Measurements from ENCODE around the gene RELA. TPM values are rescaled to one million over a fixed set of nuclear protein-coding genes. Genes with fewer than 3 reads are reported as not detected.

RELA gene
- polyA plus RNA-seq, 3 donors = 21.3 to 67.9 (median 30.9) TPM

DNA sequence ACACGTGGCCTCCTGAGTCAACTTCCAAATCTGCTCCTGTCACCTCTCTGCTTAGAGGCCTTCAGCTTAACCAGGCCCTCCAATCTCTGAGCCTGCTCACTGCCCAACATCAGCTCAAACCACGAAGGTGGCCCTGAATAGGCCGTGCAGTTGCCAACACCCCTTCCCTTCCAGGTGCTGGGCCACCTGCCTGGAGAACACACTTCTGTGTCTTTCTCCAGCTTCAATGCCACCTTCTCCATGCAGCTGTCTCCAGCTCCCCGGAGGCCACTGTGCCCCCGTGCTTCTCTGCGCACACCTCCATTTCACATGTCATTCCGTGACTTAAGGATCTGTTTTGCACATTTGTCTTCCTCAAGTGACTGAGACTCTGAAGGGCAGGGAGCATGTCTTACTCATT lies 5.3 kb downstream of the RELA start:
- H3K27ac ChIP-seq (ENCODE audit: low read depth in 1 of 2, low read length in 2 of 2) = no peak overlapping the region
- no peak overlapping the region for H2AFZ ChIP-seq (ENCODE audit: insufficient read depth, low read depth, low read length, poor library complexity, severe bottlenecking)
- H3K27me3 Mint-ChIP-seq (ENCODE audit: low read depth in 3 of 3) = peaks cover 0 to 3% (median 0%) of the 10 kb centered on the region in 3 donors
- H3K4me2 ChIP-seq (replicated peaks; ENCODE audit: extremely low read depth, low read length, poor library complexity, severe bottlenecking) = no peak overlapping the region
- peaks cover 69% of the 10 kb centered on the region for H4K20me1 ChIP-seq (ENCODE audit: insufficient read depth, low read length)
- H3K27ac Mint-ChIP-seq = peak overlapping the region in 4 of 7 donors; percentile 2 to 62 (median 36)
- peak in 1 of 3 donors; percentile 6 for DNase-seq
- H3K27me3 ChIP-seq (ENCODE audit: control insufficient read depth in 2 of 2, insufficient read depth in 2 of 2, low read length in 2 of 2) = no peaks in the 10 kb centered on the region
- intact Hi-C loops (cut with micrococcal nuclease) = no loop called here
- WGBS (ENCODE audit: insufficient coverage) = 99% methylated on average over 7 of the region's 7 CpGs
- H3K9me3 ChIP-seq (replicated peaks in 1 of 2; ENCODE audit: control insufficient read depth in 1 of 2, insufficient read depth in 1 of 2, low read length in 2 of 2) = no peaks in the 10 kb centered on the region
- H3K79me2 ChIP-seq (ENCODE audit: insufficient read depth, low read length) = peaks cover 62% of the 10 kb centered on the region
- peaks cover 33 to 36% of the 10 kb centered on the region in 2 donors for H3K4me1 ChIP-seq (ENCODE audit: control insufficient read depth in 1 of 2, insufficient read depth in 2 of 2, low read length in 2 of 2)
- H3K9me3 Mint-ChIP-seq = no peaks in the 10 kb centered on the region
- H3K36me3 Mint-ChIP-seq = peaks cover 69 to 75% of the 10 kb centered on the region in 2 donors
- no peak overlapping the region for H3K9ac ChIP-seq (ENCODE audit: insufficient read depth, low read length, poor library complexity, severe bottlenecking)
- peaks cover 70 to 77% of the 10 kb centered on the region in 2 donors for H3K36me3 ChIP-seq (replicated peaks in 1 of 2; ENCODE audit: control insufficient read depth in 1 of 2, insufficient read depth in 2 of 2, low read length in 2 of 2)
- peaks cover 36% of the 10 kb centered on the region for H3K4me1 Mint-ChIP-seq
- H3K4me3 Mint-ChIP-seq = no peak overlapping the region
- TF ChIP-seq, protein P1, sequence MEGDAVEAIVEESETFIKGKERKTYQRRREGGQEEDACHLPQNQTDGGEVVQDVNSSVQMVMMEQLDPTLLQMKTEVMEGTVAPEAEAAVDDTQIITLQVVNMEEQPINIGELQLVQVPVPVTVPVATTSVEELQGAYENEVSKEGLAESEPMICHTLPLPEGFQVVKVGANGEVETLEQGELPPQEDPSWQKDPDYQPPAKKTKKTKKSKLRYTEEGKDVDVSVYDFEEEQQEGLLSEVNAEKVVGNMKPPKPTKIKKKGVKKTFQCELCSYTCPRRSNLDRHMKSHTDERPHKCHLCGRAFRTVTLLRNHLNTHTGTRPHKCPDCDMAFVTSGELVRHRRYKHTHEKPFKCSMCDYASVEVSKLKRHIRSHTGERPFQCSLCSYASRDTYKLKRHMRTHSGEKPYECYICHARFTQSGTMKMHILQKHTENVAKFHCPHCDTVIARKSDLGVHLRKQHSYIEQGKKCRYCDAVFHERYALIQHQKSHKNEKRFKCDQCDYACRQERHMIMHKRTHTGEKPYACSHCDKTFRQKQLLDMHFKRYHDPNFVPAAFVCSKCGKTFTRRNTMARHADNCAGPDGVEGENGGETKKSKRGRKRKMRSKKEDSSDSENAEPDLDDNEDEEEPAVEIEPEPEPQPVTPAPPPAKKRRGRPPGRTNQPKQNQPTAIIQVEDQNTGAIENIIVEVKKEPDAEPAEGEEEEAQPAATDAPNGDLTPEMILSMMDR (IDR thresholded peaks at IDR 0.05) = no peak
- H3K4me3 ChIP-seq (replicated peaks in 1 of 3; ENCODE audit: low read depth in 2 of 3, low read length in 3 of 3) = no peak overlapping the region

DNA sequence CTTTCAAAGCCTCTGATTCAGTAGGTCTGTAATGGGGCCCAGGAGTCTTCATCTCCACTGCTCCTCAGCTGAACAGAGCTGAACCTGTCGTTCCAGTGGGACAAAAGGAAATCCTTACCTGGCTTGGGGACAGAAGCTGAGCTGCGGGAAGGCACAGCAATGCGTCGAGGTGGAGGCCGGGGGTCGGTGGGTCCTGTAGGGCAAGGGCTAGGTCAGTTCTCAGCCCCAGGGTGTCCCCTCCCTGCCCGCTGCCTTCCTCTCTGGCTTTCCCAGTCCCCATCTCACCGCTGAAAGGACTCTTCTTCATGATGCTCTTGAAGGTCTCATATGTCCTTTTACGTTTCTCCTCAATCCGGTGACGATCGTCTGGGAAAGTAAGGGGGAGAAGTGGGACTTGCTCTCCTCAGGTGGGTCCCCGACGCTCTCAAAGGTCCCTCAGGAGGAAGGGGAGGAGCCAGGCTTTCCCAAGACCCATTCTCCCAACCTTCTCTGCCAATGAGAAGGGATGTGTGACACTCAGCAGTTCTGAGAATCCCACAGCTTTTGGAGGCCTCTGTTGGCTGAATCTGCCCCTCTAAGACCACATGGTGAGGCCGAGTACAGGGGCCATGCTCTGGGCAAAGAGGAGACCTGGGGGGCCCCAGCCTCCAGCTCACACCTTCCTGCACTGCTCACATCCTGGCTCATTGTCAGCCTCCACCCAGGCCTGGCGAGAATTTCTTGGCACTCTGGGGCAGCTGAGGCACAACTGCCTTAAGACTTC lies 7.0 kb downstream of the RELA start:
- peaks cover 39% of the 10 kb centered on the region for H3K4me1 Mint-ChIP-seq
- H3K4me2 ChIP-seq (replicated peaks; ENCODE audit: extremely low read depth, low read length, poor library complexity, severe bottlenecking) = no peak overlapping the region
- H3K4me3 ChIP-seq (replicated peaks in 1 of 3; ENCODE audit: low read depth in 2 of 3, low read length in 3 of 3) = no peak overlapping the region
- H3K27ac ChIP-seq (ENCODE audit: low read depth in 1 of 2, low read length in 2 of 2) = peak overlapping the region in 1 of 2 donors; percentile 17
- H3K27me3 ChIP-seq (ENCODE audit: control insufficient read depth in 2 of 2, insufficient read depth in 2 of 2, low read length in 2 of 2) = no peaks in the 10 kb centered on the region
- TF ChIP-seq, protein P1 (IDR thresholded peaks at IDR 0.05) = no peak
- no peak for DNase-seq
- no peaks in the 10 kb centered on the region for H3K9me3 ChIP-seq (replicated peaks in 1 of 2; ENCODE audit: control insufficient read depth in 1 of 2, insufficient read depth in 1 of 2, low read length in 2 of 2)
- intact Hi-C loops (cut with micrococcal nuclease) = no loop called here
- 96% methylated on average over 12 of the region's 16 CpGs for WGBS (ENCODE audit: insufficient coverage)
- peaks cover 74 to 81% of the 10 kb centered on the region in 2 donors for H3K36me3 Mint-ChIP-seq
- H3K79me2 ChIP-seq (ENCODE audit: insufficient read depth, low read length) = peaks cover 46% of the 10 kb centered on the region
- H2AFZ ChIP-seq (ENCODE audit: insufficient read depth, low read depth, low read length, poor library complexity, severe bottlenecking) = no peak overlapping the region
- H3K4me3 Mint-ChIP-seq = no peak overlapping the region
- H3K36me3 ChIP-seq (replicated peaks in 1 of 2; ENCODE audit: control insufficient read depth in 1 of 2, insufficient read depth in 2 of 2, low read length in 2 of 2) = peaks cover 69 to 76% of the 10 kb centered on the region in 2 donors
- no peak overlapping the region for H3K9ac ChIP-seq (ENCODE audit: insufficient read depth, low read length, poor library complexity, severe bottlenecking)
- peaks cover 72% of the 10 kb centered on the region for H4K20me1 ChIP-seq (ENCODE audit: insufficient read depth, low read length)
- peaks cover 36 to 37% of the 10 kb centered on the region in 2 donors for H3K4me1 ChIP-seq (ENCODE audit: control insufficient read depth in 1 of 2, insufficient read depth in 2 of 2, low read length in 2 of 2)
- no peaks in the 10 kb centered on the region for H3K9me3 Mint-ChIP-seq
- H3K27ac Mint-ChIP-seq = peak overlapping the region in 4 of 7 donors; percentile 10 to 69 (median 40)
- H3K27me3 Mint-ChIP-seq (ENCODE audit: low read depth in 3 of 3) = peaks cover 0 to 3% (median 0%) of the 10 kb centered on the region in 3 donors

All from CD14-positive monocyte (primary cell).